GM19468 (cell line): ENCODE data around the gene SLC38A10.

Experiments used
- ATAC-seq: cut with Tn5 transposase; IDR thresholded peaks from one replicate; pipeline ENCODE4 v1.9.1; 2021; ENCODE audit warnings: mild to moderate bottlenecking, moderate library complexity, moderate number of reproducible peaks; ENCODE audit not compliant: unreplicated experiment; ENCODE audit errors: extremely low read depth

The SLC38A10 gene

DNA sequence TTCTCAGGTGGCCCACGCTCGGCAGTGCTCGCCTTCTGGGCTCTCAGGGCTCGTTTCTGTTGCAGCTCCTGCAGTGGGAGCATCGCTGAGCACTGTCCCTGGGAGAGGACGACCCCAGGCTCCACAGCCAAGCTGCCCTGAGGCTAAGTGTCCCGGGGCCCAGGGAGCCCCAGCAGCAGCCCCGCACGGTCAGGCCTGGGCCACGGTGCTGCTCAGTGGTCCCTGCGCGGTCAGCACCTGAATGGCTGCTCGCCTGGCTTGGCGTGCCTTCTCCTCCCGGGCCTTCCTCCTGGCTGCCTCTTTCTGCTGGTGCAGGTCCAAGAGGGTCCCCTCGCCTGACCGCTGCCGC, 95.7 kb downstream of the SLC38A10 start:
- ATAC-seq, result no peak

- ATAC-seq, result no peak
These were observed 96.2 kb downstream of the SLC38A10 start for GRCh38 chr17:81198826-81199481.

- no peak for ATAC-seq
These were observed 97.1 kb downstream of the SLC38A10 start for GRCh38 chr17:81197831-81198490.

GRCh38 chr17:81197409-81197795, 97.7 kb downstream of the SLC38A10 start:
- no peak for ATAC-seq

- no peak for ATAC-seq
These were observed 98.3 kb downstream of the SLC38A10 start for GRCh38 chr17:81196505-81197408.

GRCh38 chr17:81195941-81196495, 99.1 kb downstream of the SLC38A10 start:
- no peak for ATAC-seq
